Spleen (tissue), 7 donors: ENCODE data around the gene FAF1.

ENCODE experiments used
- POLR2AphosphoS5 ChIP-seq, 3 donors: sonication (generic); formaldehyde crosslinking; IDR thresholded peaks; one replicate each; pipeline ENCODE4 v1.5.1; 2017; ENCODE audit warnings: antibody characterized with exemption in 3 of 3
- TF ChIP-seq, protein P1 (sequence below), 11 experiments: fragments of 200-600 bp in 7 of 11; fragments of 450-650 bp in 4 of 11; sonication (generic) in 4 of 11; IDR thresholded peaks in 8 of 11; conservative IDR thresholded peaks in 3 of 11; 1 replicate in 7 of 11; 2 replicates in 4 of 11; pipeline versions ENCODE4 v1.4.0 to v1.8.0; 2016 to 2021; ENCODE audit warnings: antibody characterized with exemption in 11 of 11, inconsistent platforms in 4 of 11, mild to moderate bottlenecking in 1 of 11
- donor health status: DM: no; HTN: no; CAD: no; lungs with moderate emphysema.
- donor health status: DM: no; HTN: no; CAD: no.
- donor health status: DM: no; HTN: no; CAD: no.

DNA sequence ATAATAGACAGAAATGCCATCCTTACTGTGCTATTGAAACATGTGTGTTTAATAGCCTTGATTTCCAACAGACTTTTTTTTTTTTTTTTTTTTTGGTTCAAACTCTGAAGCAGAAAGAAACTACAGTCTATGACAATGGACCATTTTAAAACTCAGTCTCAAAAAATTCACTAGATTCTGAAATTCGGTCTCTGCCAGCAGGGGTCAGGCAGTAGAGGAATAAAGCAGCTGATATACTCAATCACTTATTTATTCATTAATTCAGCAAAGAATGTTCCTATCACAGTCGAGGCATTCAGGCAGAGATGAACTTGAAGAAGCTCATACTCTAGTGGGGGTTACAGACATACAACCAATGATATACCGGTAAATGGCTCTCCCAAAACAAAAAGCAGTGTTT, 275.9 kb downstream of the FAF1 start:
- TF ChIP-seq, protein P1, sequence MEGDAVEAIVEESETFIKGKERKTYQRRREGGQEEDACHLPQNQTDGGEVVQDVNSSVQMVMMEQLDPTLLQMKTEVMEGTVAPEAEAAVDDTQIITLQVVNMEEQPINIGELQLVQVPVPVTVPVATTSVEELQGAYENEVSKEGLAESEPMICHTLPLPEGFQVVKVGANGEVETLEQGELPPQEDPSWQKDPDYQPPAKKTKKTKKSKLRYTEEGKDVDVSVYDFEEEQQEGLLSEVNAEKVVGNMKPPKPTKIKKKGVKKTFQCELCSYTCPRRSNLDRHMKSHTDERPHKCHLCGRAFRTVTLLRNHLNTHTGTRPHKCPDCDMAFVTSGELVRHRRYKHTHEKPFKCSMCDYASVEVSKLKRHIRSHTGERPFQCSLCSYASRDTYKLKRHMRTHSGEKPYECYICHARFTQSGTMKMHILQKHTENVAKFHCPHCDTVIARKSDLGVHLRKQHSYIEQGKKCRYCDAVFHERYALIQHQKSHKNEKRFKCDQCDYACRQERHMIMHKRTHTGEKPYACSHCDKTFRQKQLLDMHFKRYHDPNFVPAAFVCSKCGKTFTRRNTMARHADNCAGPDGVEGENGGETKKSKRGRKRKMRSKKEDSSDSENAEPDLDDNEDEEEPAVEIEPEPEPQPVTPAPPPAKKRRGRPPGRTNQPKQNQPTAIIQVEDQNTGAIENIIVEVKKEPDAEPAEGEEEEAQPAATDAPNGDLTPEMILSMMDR (IDR thresholded peaks at IDR 0.05 in 8 of 11, conservative IDR thresholded peaks at IDR 0.05 in 3 of 11) = no peak
- TF ChIP-seq POLR2AphosphoS5 (IDR thresholded peaks at IDR 0.05) = no peak
